Mucosa of rectum (tissue), 2 donors: ENCODE data around the gene NFIA.
A peak's percentile ranks its signal among the peaks of the same experiment; 100 is the strongest.
"Not testable (repeated sequence)": the region's sequence is repeated elsewhere in the genome, so short reads cannot be mapped to it uniquely, and the experiment has no call there.

Experiments used
- H3K27ac ChIP-seq, 2 donors: one replicate each; pipeline ENCODE4 v1.7.0; 2013; ENCODE audit warnings: inconsistent platforms in 2 of 2, low read depth in 2 of 2, low read length in 2 of 2
- H3K27me3 ChIP-seq, 2 donors: one replicate each; pipeline ENCODE4 v1.7.0; 2013; ENCODE audit warnings: low read length in 2 of 2; ENCODE audit not compliant: control insufficient read depth in 2 of 2, insufficient read depth in 2 of 2
- H3K36me3 ChIP-seq, 2 donors: one replicate each; pipeline ENCODE4 v1.7.0; 2013; ENCODE audit warnings: low read length in 2 of 2; ENCODE audit not compliant: control insufficient read depth in 2 of 2, insufficient read depth in 2 of 2
- H3K4me1 ChIP-seq, 2 donors: one replicate each; pipeline ENCODE4 v1.7.0; 2013; ENCODE audit warnings: low read length in 2 of 2, mild to moderate bottlenecking in 1 of 2; ENCODE audit not compliant: control insufficient read depth in 2 of 2, insufficient read depth in 2 of 2
- H3K4me3 ChIP-seq, 2 donors: one replicate each; pipeline ENCODE4 v1.7.0; 2013; ENCODE audit warnings: low read length in 2 of 2
- H3K9ac ChIP-seq, 2 donors: one replicate each; pipeline ENCODE4 v1.7.0; 2013; ENCODE audit warnings: low read length in 2 of 2, low read depth in 1 of 2, mild to moderate bottlenecking in 1 of 2
- H3K9me3 ChIP-seq, 2 donors: one replicate each; pipeline ENCODE4 v1.7.0; 2013; ENCODE audit warnings: low read length in 2 of 2; ENCODE audit not compliant: control insufficient read depth in 2 of 2
- donor health status: healthy.
- donor health status: Normal muscosa, but diverticular disease.

NFIA gene

GRCh38 chr1:61058483-61059245, 23.7 kb upstream of the NFIA start:
- H3K4me3 ChIP-seq: no peak overlapping the region
- H3K9ac ChIP-seq: no peak overlapping the region
- no peaks in the 10 kb centered on the region for H3K9me3 ChIP-seq
- H3K36me3 ChIP-seq: no peaks in the 10 kb centered on the region
- no peak overlapping the region for H3K27ac ChIP-seq
- H3K4me1 ChIP-seq: peaks cover 19 to 26% of the 10 kb centered on the region in 2 donors
- H3K27me3 ChIP-seq: no peaks in the 10 kb centered on the region

DNA sequence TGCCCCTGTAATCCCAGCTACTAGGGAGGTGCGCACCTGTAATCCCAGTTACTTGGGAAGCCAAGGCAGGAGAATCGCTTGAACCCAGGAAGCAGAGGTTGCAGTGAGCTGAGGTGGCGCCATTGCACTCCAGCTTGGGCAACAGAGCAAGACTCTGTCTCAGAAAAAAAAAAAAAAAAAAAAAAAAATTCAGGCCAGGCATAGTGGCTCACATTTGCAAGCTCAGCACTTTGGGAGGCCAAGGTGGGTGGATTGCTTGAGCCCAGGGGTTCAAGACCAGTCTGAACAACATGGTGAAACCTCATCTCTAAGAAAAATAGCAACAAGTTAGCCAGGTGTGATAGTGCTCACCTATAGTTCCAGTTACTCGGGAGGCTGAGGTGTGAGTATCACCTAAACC, 20.8 kb upstream of the NFIA start:
- H3K4me1 ChIP-seq, H3K36me3 ChIP-seq, H3K27me3 ChIP-seq, H3K9ac ChIP-seq, H3K9me3 ChIP-seq, H3K4me3 ChIP-seq, H3K27ac ChIP-seq: not testable (repeated sequence)

GRCh38 chr1:61064673-61065072, 17.7 kb upstream of the NFIA start:
- no peak overlapping the region for H3K9ac ChIP-seq
- no peaks in the 10 kb centered on the region for H3K36me3 ChIP-seq
- no peak overlapping the region for H3K4me3 ChIP-seq
- H3K27ac ChIP-seq: no peak overlapping the region
- H3K4me1 ChIP-seq: no peaks in the 10 kb centered on the region
- no peaks in the 10 kb centered on the region for H3K27me3 ChIP-seq
- no peaks in the 10 kb centered on the region for H3K9me3 ChIP-seq

DNA sequence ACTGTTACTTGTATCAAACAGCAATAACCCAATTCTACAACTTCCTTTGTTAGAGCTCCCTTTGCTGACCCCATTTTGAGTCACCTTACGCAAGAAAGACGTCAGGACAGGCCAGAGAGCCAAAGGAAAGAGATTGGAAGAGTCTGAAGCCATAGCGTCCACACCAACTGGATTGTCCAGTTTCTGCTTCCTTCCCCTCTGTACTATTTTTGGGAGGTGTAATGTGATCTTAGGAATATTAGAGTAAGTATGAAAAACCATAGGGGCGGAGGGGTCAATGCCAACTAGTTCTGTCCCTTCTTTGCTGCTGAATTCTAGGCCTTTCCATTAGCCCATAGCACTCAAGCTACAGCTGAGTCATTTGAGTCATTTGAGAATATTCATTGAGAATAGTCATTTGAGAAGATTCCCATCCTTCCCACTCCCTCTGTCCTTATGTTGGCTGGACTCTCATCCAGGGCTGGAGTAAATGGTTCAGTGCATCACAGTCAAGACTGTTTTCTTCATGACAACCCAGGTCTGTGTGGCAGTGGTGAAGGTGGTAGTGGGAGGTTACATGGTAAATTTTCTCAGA, 14.8 kb upstream of the NFIA start:
- H3K36me3 ChIP-seq: no peaks in the 10 kb centered on the region
- no peak overlapping the region for H3K4me3 ChIP-seq
- no peaks in the 10 kb centered on the region for H3K27me3 ChIP-seq
- no peaks in the 10 kb centered on the region for H3K9me3 ChIP-seq
- no peak overlapping the region for H3K27ac ChIP-seq
- H3K9ac ChIP-seq: no peak overlapping the region
- H3K4me1 ChIP-seq: no peaks in the 10 kb centered on the region

- no peaks in the 10 kb centered on the region for H3K9me3 ChIP-seq
- H3K27ac ChIP-seq: no peak overlapping the region
- H3K4me3 ChIP-seq: no peak overlapping the region
- H3K4me1 ChIP-seq: no peaks in the 10 kb centered on the region
- H3K9ac ChIP-seq: no peak overlapping the region
- no peaks in the 10 kb centered on the region for H3K27me3 ChIP-seq
- no peaks in the 10 kb centered on the region for H3K36me3 ChIP-seq
Measured at GRCh38 chr1:61070054-61070453, 12.3 kb upstream of the NFIA start.

- Histone ChIP-seq H3K36me3 (no peaks in the 10 kb centered on the region), H3K4me1 (peaks cover 2 to 5% of the 10 kb centered on the region in 2 donors), H3K9me3 (no peaks in the 10 kb centered on the region)
Measured at GRCh38 chr1:61071205-61072130, 10.9 kb upstream of the NFIA start.

GRCh38 chr1:61073871-61074270, 8.5 kb upstream of the NFIA start:
- Histone ChIP-seq H3K4me1 (peaks cover 7 to 16% of the 10 kb centered on the region in 2 donors), H3K27ac (no peak overlapping the region), H3K9ac (no peak overlapping the region), H3K9me3 (no peaks in the 10 kb centered on the region), H3K4me3 (no peak overlapping the region), H3K36me3 (no peaks in the 10 kb centered on the region), H3K27me3 (no peaks in the 10 kb centered on the region)

More at GRCh38 chr1:61071205-61072130, 10.9 kb upstream of the NFIA start:
- no peak overlapping the region for H3K4me3 ChIP-seq
- H3K27ac ChIP-seq: no peak overlapping the region
- no peak overlapping the region for H3K9ac ChIP-seq
- H3K27me3 ChIP-seq: no peaks in the 10 kb centered on the region

- Histone ChIP-seq H3K4me3 (peak overlapping the region; percentile 74 to 87), H3K27ac (peak overlapping the region; percentile 85 to 89), H3K4me1 (peaks cover 23 to 30% of the 10 kb centered on the region in 2 donors)
- H3K9me3 ChIP-seq, H3K36me3 ChIP-seq, H3K9ac ChIP-seq, H3K27me3 ChIP-seq: not testable (repeated sequence)
Measured at GRCh38 chr1:61075833-61076232, 6.5 kb upstream of the NFIA start.

DNA sequence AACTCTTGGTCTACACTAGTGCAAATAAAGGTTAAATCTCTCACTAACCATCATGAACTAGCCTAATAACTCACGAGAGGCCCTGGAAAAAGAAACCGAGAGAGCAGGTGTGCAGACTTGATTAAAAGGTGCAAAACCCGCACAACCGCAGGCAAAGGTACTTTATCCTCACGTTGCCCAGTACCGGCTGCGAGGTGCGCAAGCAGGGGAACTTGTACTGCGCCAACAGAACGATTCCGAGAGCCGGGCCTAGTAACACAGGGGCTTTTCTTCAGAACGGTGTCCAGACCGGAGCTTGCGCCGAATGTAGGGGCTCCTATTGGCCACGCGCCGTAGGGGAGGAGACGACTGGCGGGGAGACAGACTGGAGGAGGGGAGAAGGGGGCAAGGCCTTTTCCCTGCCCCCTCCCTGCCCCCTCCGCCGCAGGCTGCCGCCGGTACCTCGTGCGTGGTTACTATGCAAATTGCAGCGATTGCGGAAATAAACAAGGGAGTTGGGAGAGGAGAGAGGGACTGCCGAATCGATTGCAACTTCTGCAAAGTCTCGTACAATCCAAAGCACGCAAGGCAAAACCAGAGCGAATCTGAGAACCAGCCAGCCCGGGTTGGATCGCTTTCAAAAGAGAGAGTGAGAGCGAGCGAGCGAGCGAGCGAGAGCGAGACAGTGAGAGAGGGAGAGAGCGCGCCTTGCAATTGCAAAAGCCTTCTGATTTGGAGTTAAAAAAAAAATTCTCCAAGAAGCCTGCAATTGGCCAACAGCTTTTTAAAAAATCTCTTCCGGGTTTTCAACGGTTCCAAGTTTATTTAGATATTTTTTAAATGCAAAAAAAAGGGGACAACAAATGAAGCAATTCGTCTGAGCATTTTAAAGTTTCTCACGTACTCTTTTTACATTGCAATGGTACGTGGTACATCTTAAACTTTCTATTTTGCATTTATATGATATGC, 5.4 kb upstream of the NFIA start:
- peak overlapping the region; percentile 85 to 89 for H3K27ac ChIP-seq
- peak overlapping the region; percentile 65 to 70 for H3K9ac ChIP-seq
- H3K27me3 ChIP-seq: no peaks in the 10 kb centered on the region
- peak overlapping the region; percentile 74 to 87 for H3K4me3 ChIP-seq
- no peaks in the 10 kb centered on the region for H3K9me3 ChIP-seq
- no peaks in the 10 kb centered on the region for H3K36me3 ChIP-seq
- peaks cover 25 to 33% of the 10 kb centered on the region in 2 donors for H3K4me1 ChIP-seq
